Nephron progenitor cell (in vitro differentiated cells): ENCODE data around the gene DRC3.
A peak's percentile ranks its signal among the peaks of the same experiment; 100 is the strongest.
"Not testable (repeated sequence)": the region's sequence is repeated elsewhere in the genome, so short reads cannot be mapped to it uniquely, and the experiment has no call there.

Experiments
- DNase-seq: peaks from one replicate; pipeline ENCODE4 v3.0.0; 2021
- H3K27ac Mint-ChIP-seq: 2 replicates; pipeline ENCODE4 v1.8.0; 2021; ENCODE audit warnings: mild to moderate bottlenecking, moderate library complexity, mixed read lengths
- H3K27me3 Mint-ChIP-seq: 2 replicates; pipeline ENCODE4 v1.8.0; 2021; ENCODE audit warnings: mild to moderate bottlenecking, low read depth, mixed read lengths; ENCODE audit not compliant: poor library complexity
- H3K36me3 Mint-ChIP-seq: 2 replicates; pipeline ENCODE4 v1.8.0; 2021; ENCODE audit warnings: low read depth, mixed read lengths
- H3K4me1 Mint-ChIP-seq: 2 replicates; pipeline ENCODE4 v1.8.0; 2021; ENCODE audit warnings: mixed read lengths
- H3K4me3 Mint-ChIP-seq: 2 replicates; pipeline ENCODE4 v1.8.0; 2021; ENCODE audit warnings: mild to moderate bottlenecking, moderate library complexity, mixed read lengths
- H3K9me3 Mint-ChIP-seq: 2 replicates; pipeline ENCODE4 v1.8.0; 2021; ENCODE audit warnings: mild to moderate bottlenecking, moderate library complexity, mixed read lengths
- TF ChIP-seq, protein P1 (sequence below): fragments of 200-600 bp; sonication (generic); IDR thresholded peaks from 2 replicates; pipeline ENCODE4 v1.5.0; 2021; ENCODE audit warnings: antibody characterized with exemption

Gene DRC3

DNA sequence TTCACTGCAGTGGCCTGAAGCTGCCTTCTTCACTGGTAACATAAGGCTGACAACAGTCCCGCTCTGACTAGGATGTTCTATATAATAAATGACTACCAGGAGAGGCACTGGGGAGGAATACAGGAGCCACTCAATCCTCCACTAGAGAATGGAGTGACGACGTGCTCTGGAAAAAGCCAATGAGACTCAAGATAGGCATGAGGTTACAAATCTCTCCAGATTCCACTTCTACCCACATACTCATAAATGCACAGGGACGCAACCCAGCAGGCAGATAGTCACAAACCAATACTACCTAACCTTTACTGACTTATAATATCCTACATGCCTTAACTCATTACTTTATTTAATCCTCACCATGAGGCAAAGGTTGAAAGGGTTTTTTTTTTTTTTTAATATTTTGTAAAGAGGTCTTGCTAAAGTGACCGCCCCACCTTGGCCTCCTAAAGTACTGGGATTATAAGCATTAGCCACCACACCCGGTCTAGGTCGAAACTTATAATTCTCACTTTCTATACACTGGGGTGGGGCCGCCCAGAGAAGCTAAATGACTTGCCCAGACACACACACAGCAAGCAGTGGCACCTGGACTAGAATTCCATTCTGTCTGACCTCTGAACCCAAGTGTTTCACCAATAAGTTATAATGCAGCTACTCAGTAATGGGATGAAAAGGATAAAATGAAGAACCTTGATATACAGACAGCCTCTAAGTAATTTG, 34.1 kb upstream of the DRC3 start:
- no peak overlapping the region for H3K4me3 Mint-ChIP-seq
- peaks cover 65% of the 10 kb centered on the region for H3K4me1 Mint-ChIP-seq
- H3K36me3 Mint-ChIP-seq = no peaks in the 10 kb centered on the region
- TF ChIP-seq, protein P1, sequence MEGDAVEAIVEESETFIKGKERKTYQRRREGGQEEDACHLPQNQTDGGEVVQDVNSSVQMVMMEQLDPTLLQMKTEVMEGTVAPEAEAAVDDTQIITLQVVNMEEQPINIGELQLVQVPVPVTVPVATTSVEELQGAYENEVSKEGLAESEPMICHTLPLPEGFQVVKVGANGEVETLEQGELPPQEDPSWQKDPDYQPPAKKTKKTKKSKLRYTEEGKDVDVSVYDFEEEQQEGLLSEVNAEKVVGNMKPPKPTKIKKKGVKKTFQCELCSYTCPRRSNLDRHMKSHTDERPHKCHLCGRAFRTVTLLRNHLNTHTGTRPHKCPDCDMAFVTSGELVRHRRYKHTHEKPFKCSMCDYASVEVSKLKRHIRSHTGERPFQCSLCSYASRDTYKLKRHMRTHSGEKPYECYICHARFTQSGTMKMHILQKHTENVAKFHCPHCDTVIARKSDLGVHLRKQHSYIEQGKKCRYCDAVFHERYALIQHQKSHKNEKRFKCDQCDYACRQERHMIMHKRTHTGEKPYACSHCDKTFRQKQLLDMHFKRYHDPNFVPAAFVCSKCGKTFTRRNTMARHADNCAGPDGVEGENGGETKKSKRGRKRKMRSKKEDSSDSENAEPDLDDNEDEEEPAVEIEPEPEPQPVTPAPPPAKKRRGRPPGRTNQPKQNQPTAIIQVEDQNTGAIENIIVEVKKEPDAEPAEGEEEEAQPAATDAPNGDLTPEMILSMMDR = no peak
- H3K9me3 Mint-ChIP-seq = no peaks in the 10 kb centered on the region
- H3K27me3 Mint-ChIP-seq = peaks cover 6% of the 10 kb centered on the region
- no peak for DNase-seq
- H3K27ac Mint-ChIP-seq = no peak overlapping the region

DNA sequence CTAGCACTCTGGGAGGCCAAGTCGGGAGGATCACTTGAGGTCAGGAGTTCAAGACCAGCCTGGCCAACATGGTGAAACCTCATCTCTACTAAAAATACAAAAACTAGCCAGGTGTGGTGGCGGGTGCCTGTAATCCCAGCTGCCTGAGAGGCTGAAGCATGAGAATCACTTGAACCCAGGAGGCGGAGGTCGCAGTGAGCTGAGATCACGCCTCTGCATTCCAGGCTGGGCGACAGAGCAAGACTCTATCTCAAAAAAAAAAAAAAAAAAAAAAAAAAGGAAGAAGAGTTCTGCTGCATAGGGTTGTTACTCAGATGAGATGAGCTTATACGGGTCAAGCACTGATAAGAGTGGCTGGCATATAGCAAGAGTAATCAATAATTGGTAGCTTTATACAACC, 32.7 kb upstream of the DRC3 start:
- not testable (repeated sequence) for H3K27ac Mint-ChIP-seq, H3K27me3 Mint-ChIP-seq, DNase-seq, H3K9me3 Mint-ChIP-seq, H3K36me3 Mint-ChIP-seq, H3K4me3 Mint-ChIP-seq
- H3K4me1 Mint-ChIP-seq = peaks cover 74% of the 10 kb centered on the region

DNA sequence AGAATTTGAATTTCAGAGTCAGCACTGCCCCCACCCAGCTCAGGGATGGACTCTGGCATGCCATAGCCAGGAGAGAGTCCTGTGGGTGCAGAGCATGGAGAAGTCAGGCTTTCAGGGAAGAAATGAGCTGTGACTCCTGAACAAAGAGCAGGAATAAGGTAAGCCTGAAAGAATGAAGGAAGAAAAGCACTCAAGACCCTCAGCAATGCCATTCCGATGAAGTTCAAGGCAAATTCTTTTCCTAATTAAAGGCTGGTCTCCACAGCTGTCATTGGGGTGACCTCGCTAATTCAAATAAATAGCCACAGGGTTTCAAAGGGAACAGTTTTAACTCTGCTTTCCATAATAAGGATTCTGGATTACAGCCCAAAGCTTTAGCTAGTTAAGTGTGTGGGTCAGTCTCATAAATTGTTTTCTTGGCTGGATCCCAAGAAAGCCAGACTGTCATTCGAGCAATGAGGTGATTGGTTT, 32.2 kb upstream of the DRC3 start:
- Mint-ChIP-seq H3K9me3 (no peaks in the 10 kb centered on the region), H3K4me1 (peaks cover 77% of the 10 kb centered on the region), H3K36me3 (no peaks in the 10 kb centered on the region), H3K27ac (no peak overlapping the region), H3K27me3 (peaks cover 8% of the 10 kb centered on the region), H3K4me3 (no peak overlapping the region)
- DNase-seq = no peak
- TF ChIP-seq, protein P1 = no peak

DNA sequence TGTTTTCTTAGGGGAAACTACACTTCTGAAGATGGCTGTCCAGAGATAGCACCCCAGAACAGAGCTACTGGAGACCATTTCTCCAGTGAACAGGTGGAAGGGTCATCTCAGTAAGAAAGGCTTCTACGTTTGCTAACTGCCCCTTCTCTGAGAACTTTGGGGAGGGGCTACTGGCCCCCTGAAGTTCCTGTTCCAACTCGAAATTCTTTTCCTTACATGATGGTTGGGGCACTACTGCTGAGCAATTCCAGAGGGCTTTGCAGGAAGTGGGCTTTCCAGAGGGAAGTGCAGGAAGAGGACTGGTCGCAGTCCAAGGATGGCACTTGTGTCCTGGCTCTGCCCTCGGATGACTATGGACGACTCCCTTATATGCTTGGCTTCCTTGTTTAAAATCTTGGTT, 31.6 kb upstream of the DRC3 start:
- TF ChIP-seq, protein P1 = no peak
- Mint-ChIP-seq H3K9me3 (no peaks in the 10 kb centered on the region), H3K4me1 (peaks cover 72% of the 10 kb centered on the region), H3K27ac (no peak overlapping the region), H3K27me3 (peaks cover 10% of the 10 kb centered on the region), H3K36me3 (no peaks in the 10 kb centered on the region), H3K4me3 (no peak overlapping the region)
- DNase-seq = no peak

DNA sequence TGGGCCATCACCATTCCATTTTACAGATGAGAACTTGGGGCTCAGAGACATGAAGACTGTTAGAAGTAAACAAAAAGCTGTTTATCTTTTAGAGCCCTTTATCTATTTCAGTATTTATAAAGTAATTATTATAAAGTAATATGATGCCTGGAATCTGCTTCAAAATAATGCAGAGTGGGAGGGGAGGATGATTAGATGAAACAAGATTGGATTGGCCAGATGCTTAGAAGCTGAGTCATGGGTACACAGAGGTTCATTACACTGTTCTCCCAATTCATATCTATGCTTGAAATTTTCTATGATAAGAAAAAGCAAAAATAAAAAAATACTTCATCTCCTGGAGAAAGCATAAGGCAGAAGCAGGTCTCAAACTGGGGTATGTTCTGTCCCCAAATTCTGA, 29.8 kb upstream of the DRC3 start:
- H3K4me1 Mint-ChIP-seq = peaks cover 55% of the 10 kb centered on the region
- TF ChIP-seq, protein P1 = no peak
- no peak for DNase-seq
- no peaks in the 10 kb centered on the region for H3K36me3 Mint-ChIP-seq
- no peak overlapping the region for H3K27ac Mint-ChIP-seq
- H3K9me3 Mint-ChIP-seq = no peaks in the 10 kb centered on the region
- H3K4me3 Mint-ChIP-seq = no peak overlapping the region
- H3K27me3 Mint-ChIP-seq = peaks cover 10% of the 10 kb centered on the region

DNA sequence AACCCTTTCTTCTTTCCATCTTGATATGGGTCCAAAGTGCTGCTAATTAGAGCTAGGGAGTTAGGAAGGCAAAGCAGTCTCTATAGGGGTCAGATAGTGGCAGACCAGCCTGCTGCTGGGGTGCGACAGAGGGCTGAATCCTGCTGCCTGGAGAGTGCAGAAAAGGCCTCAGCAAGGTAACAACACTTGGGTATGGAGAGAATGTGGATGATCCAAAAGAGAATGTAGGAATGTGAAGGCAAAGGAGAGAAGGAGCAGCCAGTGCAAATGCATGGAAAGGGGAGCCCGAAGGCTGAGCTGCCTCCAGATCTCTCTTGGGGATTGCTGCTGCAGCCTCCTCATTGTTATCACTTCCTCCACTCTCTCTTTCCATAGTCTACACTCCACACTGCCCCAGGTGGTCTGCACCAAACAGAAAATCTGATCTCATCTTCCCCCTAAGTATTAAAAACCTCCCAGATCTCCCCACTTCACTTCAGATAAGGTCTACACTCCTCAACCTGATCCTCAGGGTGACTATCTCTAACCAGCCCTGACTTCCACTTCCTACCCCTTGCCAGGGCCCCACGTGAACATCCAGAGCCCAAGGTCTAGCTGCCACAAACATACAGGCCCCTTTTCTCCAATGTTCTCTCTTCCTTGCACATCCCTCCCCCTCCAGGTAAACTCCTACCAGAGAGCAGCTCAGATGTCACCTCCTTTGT, 29.2 kb upstream of the DRC3 start:
- peaks cover 10% of the 10 kb centered on the region for H3K27me3 Mint-ChIP-seq
- H3K9me3 Mint-ChIP-seq = no peaks in the 10 kb centered on the region
- H3K4me3 Mint-ChIP-seq = peak overlapping the region; percentile 14
- TF ChIP-seq, protein P1 = no peak
- H3K4me1 Mint-ChIP-seq = peaks cover 51% of the 10 kb centered on the region
- no peak for DNase-seq
- peak overlapping the region; percentile 2 for H3K27ac Mint-ChIP-seq
- no peaks in the 10 kb centered on the region for H3K36me3 Mint-ChIP-seq
